ENCODE measurements around the gene THNSL1. TPM values are rescaled to one million over a fixed set of nuclear protein-coding genes. Genes with fewer than 3 reads are reported as not detected.

Gene THNSL1
- total RNA-seq, 1 donor from 2014 or later, result 2.8 TPM

GRCh38 chr10:25059990-25060389 lies 43.6 kb downstream of the THNSL1 start:
- DNase-seq (ENCODE audit: low read depth in 2 of 2), result peak in 1 of 2 donors; percentile 66

DNA sequence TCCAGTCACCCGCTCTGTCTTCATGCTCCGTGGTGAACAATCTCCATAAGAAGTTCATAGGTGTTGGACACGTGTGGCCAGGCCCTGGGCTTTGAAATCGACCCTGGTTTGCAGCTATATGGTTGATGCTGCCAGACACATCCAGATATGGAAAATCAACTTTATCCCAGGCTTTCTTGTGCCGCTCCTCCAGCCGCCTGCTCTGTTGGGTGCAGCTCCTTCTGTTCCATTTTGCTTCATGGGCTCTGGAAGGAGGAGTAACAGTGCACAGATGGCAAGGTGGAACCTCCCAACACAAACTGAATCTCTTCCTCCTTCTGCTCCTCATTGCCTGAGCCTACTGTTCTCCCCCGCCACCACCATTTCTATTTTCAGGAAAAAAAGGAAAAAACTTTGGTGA lies 44.7 kb downstream of the THNSL1 start:
- no peak for DNase-seq (ENCODE audit: low read depth in 2 of 2)

GRCh38 chr10:25061711-25062449 lies 45.5 kb downstream of the THNSL1 start:
- peak in 1 of 2 donors; percentile 26 for DNase-seq (ENCODE audit: low read depth in 2 of 2)

GRCh38 chr10:25063157-25063556 lies 46.7 kb downstream of the THNSL1 start:
- no peak for DNase-seq (ENCODE audit: low read depth in 2 of 2)

DNA sequence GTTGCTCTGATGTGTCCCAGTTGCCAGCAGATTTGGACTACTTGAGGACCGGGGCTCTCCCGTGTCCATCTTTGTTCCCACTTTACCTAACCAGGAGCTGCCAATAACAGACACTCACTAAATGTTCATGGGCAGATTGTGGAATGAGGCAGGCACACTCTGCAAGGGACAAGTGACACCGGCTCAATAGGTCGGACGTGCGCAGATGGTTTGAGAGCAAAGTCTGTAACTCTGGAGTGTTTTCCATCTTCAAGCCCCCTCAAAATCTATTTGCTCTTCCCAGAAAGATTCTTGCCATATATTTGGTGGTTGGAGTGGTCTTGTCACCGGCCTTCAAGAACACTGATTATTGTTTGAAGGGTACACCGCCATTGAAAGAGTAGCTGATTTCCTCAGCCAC lies 47.2 kb downstream of the THNSL1 start:
- DNase-seq (ENCODE audit: low read depth in 2 of 2), result no peak

GRCh38 chr10:25064401-25064800 lies 48.0 kb downstream of the THNSL1 start:
- DNase-seq (ENCODE audit: low read depth in 2 of 2), result no peak

DNA sequence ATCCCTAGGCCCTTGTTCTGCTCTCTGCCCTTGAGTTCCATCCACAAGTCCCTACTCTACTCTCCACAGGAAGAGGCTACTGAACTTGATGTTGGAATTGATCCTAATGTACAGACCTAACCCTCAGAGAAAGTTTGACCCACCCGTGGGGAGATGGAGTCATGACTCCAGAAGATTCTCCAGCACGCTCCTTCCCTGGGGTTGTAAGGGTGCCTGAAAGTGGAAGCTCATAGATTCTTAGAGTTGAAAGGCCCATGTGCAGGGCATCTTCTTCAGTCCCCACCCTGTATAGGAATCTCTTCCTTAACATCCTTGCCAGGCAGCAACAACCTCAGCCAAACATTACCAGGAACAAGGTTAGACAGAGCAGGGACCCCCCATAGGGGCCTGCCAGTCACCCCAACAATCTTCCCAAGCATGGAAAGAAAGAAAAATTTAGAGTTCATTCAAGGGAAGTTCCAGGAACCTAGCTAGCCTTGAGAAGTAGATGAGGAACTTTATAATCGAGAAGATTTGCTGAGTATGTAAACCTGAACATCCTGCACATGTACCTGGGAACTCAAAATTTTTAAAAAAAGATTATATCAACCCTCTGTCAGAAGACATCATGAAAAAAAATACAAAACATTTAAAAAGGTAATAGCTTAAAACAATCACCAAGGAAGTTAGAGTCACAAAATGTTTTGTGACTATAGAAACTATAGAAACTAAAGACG lies 49.5 kb downstream of the THNSL1 start:
- no peak for DNase-seq (ENCODE audit: low read depth in 2 of 2)

DNA sequence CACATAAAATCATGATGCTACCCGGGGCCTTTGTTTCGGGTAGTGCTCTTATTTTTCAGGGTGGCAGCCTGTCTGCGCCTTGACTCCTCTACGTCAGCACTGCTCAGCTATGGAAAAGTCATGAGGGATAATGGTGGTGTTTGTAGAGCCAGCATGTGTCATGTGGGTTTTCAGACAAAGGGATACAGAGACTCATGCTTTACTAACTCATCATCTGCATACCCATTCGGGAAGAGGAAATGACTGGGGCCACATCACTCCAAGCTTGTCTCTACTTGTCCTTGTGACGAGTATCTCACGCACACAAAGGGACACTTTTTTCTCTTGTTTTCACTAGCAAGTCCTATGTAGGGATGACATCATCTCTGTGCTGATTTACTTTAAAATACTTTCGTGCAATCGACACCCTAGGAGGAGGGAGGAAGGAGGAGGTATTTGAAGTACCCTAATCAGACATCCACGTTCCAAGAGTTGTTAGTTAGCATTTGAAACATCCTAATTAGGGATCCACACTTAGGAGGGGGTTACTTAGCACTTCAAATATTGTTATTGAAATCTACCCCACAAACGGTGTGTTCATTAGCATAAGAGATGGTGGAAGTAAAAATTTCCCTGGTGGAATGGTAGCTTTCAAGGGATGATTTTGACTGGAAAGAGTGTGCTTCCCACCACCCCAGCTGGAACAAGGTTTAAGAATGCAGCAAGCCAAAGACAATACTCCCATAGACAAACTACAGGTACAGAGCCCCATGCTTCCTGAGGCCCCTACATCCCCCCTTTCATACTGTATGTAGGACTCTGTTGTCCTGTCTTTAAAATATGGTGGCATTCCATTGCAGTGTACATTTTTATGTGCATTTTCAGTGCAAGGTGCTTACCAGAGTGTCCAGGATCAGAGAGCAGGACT lies 52.0 kb downstream of the THNSL1 start:
- DNase-seq (ENCODE audit: low read depth in 2 of 2), result peak; percentile 66 to 90

GRCh38 chr10:25071227-25071626 lies 54.8 kb downstream of the THNSL1 start:
- no peak for DNase-seq (ENCODE audit: low read depth in 2 of 2)

DNA sequence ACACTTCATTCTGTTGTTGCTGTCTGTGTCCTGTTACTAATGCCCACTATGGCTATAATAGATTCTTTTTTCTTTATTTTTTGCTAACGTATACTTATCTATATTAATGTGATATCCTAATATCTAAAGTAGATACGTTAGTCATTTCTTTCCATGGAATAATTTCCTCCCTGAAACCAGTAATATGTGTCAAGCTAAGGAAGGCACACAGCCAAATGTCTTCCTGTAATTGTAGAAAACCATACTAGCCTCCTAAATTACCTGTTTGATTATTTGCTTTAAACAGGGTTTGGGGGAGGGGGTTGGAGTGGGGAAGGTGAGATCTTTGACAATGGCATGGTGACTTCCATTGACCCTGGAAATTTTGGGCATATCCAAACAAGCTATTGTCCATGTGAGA lies 56.4 kb downstream of the THNSL1 start:
- peak; percentile 64 to 67 for DNase-seq (ENCODE audit: low read depth in 2 of 2)

- DNase-seq (ENCODE audit: low read depth in 2 of 2), result no peak
These were observed 59.4 kb downstream of the THNSL1 start for GRCh38 chr10:25075825-25076224.

Other genes starting within 250 kb of the THNSL1 start
- 7.7 and 9.4 TPM in 2 replicates for gene PRTFDC1, start 64.0 kb upstream of the THNSL1 start, total RNA-seq
- gene ENKUR, start 454 bp upstream of the THNSL1 start, total RNA-seq, result 0.38 and 0.51 TPM in 2 replicates
- under 0.01 TPM in 1 of 2 replicates, not detected in the other for gene GPR158, start 158.4 kb downstream of the THNSL1 start, total RNA-seq